GM10266 (cell line): ENCODE results near the gene MARK2.

Source experiments
- DNase-seq: peaks from one replicate; pipeline ENCODE4 v3.0.0; 2012; ENCODE audit errors: extremely low spot score
- TF ChIP-seq, protein P1 (sequence below): IDR thresholded peaks from 2 replicates; pipeline ENCODE4 v1.5.1; 2012; ENCODE audit warnings: mild to moderate bottlenecking, low read depth; ENCODE audit not compliant: control insufficient read depth, insufficient read depth; ENCODE audit errors: missing control alignments

The MARK2 gene

DNA sequence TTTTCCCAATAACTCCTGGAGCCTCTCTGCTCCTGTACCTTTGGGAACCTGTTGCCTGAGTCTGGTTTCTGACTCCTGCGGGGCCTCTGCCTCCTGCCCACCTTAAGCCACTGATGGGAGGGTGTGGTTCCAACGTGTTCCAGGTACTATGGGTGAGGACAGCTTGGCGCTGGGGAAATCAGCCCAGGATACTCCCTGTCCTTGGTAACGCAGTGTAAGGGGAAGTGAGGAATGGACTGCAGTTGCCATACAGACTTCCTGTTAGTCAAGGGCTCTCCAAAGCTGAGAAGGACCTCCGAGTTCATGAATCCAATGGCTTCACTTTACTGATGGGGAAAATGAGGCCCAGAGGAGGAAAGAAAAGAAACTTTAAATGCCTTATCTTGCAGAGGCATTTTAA is 1.2 kb upstream of the MARK2 start:
- no peak for DNase-seq

DNA sequence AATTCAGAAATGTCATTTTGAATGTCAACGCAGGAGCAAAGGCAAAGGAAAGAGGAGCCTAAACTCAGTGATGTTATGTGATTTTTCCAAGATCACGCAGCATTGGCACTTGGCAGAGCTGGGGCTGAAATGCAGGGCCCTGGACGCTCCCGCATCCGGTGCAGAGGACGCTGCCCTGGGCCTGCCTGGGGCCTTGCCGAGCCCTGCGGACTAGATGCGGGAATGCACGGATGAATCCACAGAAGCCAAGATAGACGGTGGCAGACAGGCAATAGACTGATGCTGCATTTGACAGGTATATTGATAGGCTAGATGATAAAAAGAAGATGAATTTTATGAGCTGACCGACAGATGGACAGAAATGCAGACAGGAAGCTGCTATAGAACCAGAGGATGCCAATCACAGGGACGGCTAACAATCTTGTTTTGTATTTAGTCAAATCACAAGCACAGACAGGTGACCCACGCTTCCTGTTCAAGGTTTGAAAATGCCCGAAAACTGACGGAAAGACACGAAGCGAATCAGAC is 696 bp upstream of the MARK2 start:
- TF ChIP-seq, protein P1, sequence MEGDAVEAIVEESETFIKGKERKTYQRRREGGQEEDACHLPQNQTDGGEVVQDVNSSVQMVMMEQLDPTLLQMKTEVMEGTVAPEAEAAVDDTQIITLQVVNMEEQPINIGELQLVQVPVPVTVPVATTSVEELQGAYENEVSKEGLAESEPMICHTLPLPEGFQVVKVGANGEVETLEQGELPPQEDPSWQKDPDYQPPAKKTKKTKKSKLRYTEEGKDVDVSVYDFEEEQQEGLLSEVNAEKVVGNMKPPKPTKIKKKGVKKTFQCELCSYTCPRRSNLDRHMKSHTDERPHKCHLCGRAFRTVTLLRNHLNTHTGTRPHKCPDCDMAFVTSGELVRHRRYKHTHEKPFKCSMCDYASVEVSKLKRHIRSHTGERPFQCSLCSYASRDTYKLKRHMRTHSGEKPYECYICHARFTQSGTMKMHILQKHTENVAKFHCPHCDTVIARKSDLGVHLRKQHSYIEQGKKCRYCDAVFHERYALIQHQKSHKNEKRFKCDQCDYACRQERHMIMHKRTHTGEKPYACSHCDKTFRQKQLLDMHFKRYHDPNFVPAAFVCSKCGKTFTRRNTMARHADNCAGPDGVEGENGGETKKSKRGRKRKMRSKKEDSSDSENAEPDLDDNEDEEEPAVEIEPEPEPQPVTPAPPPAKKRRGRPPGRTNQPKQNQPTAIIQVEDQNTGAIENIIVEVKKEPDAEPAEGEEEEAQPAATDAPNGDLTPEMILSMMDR: no peak

More for the DNA sequence above, 1.2 kb upstream of the MARK2 start:
- TF ChIP-seq, protein P1: no peak

DNA sequence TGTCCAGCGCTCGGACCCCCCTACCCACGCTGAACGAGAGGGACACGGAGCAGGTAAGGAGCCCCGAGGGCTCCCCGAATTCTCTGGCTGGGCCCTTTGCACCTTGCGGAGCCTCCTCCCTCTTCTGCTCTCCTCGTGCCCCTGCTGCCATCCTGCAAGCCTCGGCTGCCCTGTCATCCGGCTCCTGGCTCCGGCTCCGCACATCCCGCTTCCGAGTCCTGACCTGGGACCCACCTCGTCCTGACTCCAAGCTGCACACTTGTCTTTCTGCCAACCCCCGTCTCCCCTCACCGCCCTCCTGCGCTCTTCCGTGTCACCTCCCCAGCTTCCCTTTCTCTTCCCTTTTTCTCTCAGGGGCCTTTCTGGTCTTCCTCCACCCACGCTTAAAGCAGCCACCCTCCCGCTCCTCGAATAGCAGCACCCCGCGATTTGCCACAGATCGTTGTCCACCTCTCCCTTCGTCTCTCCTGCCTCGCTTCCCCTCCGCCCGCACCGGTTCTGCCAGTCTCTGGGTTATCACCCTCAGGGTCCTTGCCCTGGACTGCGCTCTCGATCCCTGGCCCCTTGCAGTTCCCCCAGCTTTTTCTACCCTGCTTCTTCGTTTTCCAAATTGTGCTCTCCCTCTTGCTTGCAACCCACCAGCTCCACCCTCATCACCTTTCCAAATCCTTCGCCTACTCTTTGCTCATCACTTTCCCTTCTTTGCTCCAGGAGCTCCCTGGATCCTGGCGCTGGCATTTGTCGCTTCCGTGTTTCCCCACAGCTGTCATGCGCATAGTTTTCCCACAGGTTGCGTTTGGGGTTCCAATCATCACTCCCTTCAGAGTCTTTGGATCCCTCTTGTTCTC is 822 bp downstream of the MARK2 start:
- TF ChIP-seq, protein P1: no peak
- DNase-seq: no peak

More for the DNA sequence above, 696 bp upstream of the MARK2 start:
- no peak for DNase-seq

DNA sequence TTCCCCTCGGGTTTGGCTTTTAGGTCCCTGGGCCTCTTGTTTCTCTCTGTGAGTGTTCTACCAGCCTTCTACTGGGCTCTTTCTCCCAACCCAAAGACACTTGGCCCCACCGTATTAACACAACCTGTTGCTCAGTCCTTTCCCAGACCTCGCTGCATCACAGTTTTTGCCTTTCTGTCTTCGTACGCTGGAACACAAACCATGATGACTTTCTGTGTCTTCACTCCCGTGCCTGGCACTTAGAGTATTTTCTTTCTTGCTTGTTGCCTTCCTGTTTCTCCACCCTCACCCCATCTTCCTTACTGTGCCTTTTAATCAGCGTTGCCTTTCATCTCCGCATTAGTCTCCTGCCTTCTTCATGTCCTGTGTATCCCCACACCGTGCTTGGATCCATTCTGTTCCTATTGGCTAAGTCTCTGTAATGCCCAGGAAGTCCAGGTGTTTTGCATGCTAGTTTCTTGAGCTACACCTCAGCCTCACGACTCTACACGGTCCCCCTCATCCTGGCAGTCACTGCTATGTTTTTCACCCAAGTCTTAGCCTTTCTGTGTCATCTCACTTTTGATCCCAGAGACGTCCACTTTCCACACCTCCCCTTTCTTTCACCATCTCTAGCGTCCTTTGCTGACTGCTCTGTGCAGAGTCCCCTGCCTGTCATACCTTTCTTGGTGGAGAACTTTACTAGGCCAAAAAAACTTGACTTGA is 1.6 kb downstream of the MARK2 start:
- DNase-seq: no peak

DNA sequence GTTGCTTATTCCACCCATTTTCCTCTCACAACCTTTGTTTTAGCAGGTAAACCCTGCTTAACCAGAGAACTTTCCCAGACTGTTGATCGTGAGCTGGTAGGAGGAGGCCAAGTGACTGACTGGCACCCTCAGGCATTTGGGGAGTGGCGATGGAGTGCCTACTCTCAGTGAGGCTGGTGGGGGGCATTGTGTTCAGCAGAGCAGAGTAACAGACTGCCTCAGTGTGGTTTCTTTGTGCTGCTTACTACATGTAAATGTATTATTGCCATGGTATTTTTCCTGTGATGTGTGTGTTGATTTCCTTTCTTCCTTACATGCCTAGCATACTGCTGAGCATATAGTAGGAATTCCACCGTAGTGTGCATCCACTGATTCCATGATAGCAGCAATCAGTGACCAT is 2.6 kb downstream of the MARK2 start:
- TF ChIP-seq, protein P1: no peak
- no peak for DNase-seq

More for the DNA sequence above, 1.6 kb downstream of the MARK2 start:
- TF ChIP-seq, protein P1: no peak

DNA sequence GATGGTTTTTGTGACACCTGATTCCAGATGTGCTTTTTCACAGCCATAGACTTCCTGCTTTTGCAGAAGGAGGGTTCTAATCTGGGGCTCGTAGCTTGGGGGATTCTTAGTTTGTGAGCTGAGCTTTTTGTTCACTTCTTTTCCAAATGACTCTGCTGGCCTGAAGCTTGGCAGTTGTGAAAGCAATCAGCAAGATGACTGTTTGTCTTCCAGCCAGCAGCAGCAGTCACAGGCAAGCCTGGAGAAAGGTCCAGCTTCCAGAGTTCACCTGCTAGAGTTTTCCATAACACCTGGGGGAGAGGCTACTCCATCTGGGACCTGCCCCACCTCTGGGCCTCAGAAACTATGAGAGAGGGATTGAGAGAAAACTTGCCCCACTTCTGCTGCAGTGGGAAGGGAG is 4.1 kb downstream of the MARK2 start:
- TF ChIP-seq, protein P1: no peak
- no peak for DNase-seq
